ENCODE measurements around the gene ABLIM1.

The ABLIM1 gene

DNA sequence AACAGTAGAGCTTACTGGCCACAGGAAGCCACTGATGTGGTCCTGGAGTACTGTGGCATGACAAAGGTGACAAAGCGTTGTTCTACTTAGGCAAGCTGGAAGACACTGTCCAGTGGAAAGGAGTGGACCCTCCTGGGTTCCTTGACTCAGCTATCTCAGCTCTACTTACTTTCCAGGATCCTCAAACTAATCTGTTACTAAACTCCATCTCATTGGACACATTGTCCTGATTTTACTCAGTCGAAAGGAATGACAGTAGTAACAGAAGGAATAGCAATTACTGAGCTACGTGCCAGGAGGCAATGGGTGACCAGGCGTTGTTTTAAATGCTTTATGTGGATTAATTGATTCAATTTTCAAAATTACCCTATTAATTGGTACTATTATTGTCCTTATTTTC, 41.6 kb downstream of the ABLIM1 start:
- DNase-seq = no peak

DNA sequence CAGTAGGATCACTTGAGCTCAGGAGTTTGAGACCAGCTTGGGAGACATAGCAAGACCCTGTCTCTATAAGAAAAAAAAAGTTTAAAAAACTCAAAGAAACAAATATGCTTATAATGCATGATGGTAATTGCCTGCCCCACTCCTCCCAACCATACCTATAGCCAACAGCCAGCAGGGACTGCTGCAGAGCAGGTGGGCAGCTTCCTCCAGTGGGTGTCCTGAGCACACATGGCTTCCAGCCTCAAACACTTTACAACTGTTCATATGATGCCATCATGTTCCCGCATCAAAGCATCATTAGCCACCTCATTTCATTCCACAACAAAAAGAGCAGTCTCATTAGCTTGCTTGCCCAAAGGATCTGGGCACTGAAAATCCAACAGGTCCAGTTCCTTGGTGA, 42.0 kb downstream of the ABLIM1 start:
- DNase-seq = no peak

DNA sequence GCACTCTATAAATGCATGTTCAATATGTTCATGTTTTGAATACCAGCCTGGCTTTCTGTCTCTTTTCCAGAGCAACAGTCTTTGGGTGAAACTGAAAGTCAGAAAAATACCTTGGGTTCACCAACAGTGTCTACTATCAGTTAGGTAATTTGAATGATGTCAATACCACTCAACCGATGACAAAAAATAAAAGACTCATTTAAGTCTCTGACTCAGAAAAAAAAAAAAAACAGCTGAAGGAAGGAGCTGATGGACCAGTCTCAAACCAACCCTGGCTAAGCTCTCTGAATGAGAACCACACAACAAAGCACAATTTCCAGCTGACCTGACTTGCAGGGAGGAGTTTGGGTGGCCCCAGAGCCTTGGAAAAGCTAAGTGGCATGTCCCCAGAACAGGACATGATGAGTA, 42.5 kb downstream of the ABLIM1 start:
- DNase-seq = no peak

DNA sequence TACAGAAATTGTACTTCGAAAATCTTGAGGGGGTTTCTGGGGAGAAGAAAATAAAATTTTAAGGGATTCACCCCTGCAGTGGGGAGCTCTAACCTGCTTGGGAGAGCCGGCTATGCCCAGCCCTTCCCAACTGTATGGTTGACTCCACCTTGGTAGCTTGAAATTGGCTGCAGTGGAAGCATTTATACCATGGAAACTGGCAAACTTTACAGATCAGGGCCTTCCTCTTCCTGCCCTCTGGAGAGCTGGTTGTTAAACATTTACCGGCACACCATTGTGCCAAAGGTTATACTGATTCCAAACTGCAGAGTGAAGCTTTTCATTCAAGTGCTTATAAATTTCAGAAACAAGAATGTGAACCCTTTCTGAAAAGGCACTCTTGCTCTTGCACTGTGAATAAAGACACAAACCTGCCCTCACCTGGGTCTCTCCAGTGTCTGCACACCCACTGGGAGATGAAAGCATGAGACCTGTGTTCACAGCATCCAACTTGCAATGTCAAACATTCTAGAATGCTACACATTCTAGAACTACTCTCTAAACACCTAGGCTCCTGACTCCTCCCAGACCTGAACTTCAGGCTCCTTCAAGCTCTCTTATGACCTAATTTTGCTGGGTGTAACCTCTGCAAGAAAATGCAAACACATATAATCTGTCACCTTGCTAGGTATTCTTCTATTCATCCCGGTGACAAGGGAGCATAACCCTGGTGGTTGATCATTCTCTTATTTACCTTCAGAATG, 44.7 kb downstream of the ABLIM1 start:
- DNase-seq = no peak

DNA sequence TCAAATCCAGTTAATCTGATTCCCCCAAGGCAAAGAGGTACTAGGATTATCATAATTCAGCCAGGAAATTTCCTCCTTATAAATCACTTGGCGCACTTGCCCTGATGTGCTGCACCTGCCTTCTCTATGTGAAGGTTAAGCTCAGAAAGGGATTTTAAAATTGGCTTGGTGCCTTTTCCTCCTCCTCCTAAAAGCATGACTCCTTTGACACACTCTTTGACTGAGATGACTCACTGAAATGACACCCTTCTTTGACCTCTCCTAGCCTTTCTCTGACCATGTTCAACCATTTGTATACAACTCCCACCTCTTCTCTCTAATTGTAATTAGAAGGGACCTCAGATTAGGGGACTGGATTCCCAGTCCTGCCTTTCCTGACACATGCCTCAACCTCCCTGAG, 46.5 kb downstream of the ABLIM1 start:
- no peak for DNase-seq

DNA sequence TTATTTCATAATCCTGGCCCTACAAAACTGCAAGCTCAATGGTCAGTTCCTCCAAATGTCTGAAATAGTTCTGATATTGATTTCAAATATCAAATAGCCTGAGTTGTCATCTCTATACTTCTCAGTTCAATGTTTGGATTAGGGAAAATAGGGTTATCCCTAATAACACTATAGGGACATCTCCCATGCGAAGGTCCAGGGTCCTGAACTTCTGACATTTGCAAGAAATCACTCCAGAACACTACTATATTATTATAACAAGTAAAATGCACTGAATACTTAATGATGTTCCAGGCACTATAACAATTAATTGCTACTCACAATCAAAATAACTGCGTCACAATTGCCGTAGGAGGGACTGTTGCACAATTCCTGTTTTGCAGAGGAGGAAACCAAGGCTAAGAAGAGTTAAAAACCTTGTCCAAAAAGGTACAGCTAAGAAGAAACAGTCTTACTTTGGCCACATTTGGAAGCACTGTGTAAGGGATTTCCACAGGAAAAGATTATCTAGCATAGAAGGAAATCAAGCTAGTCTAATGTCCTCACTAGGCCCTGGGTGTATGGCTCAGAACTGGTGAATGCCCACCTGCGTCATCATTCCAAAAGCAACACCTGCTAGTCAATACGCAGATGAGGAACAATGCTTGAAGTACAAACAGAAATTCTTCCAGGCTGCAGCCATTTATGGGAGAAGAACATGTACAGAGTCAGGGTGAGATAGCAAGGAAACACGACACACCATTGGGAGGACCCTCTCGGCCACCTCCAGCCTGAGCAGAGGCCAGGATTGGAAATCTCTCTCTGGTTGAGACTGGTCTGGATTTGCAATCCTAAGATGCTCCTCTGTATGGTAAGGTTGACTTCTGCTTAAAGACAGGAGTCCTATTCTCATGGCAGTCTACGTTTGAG, 48.3 kb downstream of the ABLIM1 start:
- no peak for DNase-seq

DNA sequence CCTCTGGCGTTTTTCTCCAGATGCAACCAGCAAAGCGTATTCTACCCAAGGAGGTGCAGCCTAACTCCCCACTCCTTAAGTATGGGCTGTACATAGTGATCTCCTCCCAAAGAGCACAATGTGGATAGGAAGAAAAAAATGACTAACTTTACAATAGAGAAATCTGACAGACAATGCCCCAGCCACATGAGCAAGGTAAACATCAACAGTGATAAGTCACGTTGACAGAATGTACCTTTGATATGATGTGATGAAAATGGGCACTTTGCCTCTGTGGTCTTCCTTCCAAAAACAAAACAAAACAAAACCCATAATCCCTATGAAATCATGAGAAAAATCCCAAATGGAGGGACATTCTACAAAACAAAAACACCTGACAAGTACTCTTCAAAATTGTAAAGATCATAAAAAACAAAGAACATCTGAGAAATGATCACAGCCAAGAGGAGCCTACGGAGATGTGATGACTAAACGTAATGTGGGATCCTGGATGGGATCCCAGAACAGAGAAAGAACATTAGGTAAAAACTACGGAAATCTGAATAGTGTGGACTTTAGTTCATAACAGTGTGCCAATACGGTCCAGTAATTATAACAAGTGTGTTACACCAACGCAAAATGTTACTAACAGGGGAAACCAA, 50.6 kb downstream of the ABLIM1 start:
- DNase-seq = no peak

DNA sequence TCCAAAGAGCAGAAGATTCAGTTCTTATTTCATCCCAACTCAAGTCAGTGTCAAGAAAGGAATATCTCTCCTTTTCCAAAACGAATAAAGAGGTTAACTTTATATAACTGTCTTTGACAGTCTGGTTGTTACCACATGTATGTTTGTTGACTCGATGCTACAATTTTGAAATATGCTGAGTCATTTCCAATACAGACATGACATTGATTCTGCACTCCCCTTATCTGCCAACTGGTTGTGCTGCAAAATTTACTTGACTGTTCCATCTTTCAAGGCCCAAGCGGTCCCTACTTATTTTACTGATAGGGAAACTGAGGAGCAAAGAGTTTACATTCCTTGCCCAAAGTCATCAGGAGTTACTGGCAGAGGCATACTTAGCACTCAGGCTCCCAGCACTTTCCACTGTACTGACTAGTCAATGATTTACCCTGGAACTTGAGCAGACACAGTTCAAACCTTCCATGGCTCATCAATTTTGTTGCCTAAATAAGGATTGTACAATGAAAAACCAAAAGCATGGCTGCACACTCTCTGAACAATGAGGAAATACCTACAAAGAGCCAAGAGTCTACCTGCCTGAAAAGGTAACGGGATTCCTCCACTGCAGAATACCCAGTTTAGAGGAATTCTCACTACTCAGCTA, 52.8 kb downstream of the ABLIM1 start:
- DNase-seq = no peak

DNA sequence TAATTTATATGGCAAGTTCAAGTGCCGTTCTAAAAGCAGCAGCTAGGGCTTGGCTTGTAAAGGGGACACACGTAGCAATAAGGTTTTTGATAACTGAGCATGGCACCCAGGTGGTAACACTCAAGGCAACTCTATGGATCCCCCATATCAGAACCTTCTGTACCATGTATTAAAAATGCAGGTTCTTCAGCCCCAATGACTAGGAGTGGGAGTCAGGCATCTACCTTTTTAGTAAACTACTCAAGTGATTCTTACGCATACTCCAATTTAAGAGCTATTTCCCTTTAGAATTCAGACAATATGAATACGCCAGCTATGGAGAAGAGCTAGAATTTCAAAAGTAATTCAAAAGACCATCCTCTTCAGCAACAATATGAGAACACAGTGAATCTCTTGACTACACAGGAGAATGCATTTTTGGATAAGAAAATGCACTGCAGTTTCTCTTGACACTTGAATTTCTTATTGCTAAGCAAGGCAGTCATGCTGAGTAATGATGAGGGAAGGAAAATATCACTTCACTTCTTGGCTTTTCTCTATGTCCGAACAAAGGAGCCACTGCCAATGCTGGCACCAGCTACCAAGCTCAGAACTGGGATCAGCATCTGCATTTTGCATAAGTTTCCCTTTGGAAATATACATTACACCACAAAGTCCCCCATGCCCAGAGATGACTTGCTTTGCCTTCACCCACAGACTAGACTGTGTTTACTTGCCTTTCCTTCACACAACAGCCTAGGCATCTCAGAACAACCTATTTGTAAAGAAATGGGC, 53.5 kb downstream of the ABLIM1 start:
- no peak for DNase-seq

DNA sequence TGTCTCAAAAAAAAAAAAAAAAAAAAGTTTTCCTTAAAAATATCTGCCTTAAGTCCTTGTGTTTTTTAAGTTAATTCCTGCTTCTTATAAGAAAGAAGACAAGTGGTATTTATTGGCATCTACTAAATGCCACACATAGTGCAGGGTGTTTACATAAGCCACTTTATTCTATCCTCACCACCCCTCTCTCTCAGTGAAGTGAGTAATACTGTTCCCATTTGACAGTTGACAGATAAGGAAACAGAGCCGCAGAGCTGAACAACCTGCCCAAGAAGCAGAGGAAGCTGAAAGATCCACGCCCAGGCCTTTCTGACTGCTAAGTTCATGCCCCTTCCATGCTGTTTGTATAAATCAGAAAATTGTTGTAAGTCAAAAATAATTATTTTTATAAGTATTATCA, 54.1 kb downstream of the ABLIM1 start:
- no peak for DNase-seq

DNA sequence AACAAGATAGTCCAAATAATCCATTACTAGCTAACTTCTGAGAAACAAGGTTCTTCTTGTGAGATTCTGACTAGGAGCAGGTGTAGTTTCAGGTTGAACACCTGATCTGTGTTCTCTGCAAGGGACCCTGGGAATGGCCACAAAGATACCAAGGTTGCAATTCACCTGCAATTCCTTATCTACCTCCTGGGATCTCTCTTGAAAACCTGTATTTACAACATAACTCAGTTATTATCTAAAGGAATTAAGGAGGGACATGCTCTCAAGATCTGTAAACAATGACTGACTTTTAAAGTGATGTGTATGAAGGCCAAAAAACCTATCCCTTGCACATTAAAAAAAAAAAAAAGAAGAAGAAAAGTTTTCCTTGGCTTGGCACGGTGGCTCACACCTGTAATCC, 54.8 kb downstream of the ABLIM1 start:
- DNase-seq = no peak

DNA sequence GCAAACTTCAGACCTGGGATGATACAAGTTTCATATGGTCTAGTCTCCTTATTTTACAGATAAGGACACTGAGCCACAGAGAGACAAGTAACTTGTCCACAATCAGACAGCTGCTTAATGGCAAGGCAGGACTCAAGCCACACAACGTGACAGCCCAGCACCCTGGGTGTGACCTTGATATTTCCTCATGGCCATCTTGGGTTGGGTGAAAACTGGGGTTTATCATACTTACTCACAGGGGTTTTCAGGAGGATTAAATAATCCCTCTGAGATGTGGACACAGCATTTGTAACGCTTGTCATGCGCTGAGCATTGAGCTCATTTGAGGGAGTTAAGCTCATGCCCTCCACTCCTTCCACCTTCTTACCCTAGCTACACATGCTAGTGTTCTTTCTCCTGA, 58.0 kb downstream of the ABLIM1 start:
- no peak for DNase-seq

DNA sequence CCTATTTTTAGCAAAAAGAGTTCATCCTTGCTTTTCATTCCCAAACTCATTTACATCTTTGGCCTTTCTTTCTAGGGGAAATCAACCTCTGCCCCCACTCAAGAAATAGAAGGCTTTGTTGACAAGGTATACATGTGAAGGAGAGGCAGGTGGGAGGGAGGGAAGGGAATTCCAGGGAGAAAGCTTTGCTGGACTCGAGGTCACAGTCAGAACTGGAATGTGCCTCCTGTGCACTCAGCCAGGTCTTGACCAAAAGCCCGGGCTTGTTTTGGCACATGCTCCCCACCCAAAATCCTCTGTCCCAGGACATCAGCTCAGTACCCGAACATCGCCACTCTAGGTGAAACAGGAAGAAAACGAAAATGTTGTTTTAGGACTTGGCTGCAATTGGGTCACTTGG, 61.3 kb downstream of the ABLIM1 start:
- DNase-seq = no peak

DNA sequence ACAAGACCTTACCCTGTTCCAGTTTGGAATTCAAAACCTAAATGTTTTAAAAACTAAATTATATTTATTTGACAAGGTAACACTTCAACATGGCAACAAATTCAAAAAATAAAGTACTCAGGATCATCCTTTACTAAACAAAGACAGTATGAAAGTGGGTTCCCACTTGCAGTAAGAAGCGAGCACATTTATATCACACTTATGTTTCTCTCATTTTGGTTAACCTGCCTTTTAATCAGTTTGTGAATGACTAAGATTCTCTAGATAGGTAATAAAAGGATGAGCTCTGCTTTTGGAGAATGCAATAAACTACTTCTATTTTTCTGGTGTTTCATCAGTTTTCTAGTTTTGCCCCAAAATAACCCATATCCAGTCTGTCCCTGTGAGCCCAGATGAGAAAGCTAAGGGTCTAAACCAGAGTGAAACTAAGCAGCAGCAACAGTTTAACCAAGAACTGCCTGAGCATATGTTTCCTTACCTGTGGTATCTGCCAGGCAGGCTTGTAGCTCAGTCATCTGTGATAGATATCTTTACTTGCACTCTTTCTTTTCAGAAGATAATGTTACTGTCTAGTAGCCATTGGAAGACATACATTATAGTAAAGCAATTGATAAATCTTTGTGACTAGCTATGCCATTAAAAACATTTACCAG, 64.1 kb downstream of the ABLIM1 start:
- no peak for DNase-seq

DNA sequence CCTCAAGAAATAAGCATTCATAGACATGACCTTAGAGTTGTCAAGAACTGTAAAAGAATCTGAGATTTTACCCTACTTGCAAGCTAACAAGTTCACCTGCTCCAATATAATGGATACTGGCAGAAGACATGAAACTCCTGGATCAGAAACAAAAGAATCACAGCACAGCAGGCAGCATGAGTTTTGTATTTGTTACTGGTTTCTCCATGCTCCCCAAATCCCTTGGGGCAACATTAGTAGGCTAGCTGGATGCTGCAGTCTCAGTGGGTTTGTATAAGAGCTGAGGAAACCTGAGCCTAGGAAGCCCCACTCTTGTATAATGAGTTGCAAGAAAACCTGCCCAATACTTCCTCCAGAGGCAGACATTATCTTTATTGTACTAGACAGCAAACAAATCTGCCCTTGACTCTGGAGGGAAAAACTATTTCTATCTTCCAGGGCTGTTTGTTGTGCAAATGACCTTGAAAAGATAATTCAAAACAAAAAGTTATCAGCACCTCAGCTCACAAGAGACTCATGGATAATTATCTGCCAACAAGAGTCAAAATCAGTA, 64.8 kb downstream of the ABLIM1 start:
- no peak for DNase-seq

DNA sequence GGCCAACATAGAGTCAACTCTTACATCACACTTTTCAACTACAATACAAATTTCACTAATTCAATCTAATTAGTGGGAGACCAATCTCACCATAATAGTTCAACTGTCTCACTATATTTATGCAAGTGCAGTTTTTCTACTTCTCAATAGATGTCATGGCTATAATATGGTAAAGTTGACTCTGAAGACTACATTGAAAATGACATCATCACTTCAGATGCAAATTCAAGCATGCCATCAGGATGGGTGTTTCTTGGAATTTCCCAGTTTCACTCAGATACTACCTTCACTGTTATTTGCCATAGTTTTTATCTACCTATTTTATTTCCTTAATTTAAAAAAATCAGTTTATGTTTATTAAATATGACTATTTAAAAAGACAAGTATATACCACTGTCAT, 67.1 kb downstream of the ABLIM1 start:
- DNase-seq = no peak

DNA sequence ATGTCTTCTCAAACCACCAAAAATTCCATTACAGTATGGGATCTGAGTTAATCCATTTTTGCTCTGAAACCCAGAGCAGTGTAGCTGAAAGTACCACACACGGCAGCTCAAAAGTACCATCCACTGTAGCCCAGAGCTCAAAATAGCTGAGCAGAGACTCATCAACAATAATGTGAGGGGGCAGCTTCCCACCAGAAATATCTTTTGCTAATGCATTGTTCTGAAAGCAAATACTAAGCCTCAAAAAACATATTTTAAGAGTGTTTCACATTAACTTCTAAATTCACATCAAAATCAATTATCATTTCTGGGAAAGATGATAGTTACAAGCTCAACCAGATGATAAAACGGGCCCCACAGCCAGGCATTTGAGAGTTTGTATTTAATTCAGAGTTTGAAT, 73.7 kb downstream of the ABLIM1 start:
- no peak for DNase-seq

DNA sequence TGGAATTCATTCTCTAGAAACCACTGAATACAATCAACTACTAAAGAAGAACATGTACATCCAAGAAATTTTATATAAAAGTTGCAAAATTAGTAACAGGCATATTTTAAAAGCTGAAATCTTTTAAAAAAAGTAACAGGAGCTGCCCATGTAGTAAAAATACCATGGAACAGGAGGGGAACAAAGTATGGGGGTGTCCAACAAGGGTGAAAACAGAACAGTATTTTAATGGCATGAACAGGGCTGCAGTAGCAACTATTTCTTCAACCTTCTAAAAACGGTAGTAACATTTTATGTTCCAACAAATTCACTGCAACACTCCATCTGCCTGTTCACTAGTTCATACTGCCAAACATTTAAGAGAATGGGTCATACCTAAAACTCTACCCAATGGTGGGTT, 77.0 kb downstream of the ABLIM1 start:
- no peak for DNase-seq

DNA sequence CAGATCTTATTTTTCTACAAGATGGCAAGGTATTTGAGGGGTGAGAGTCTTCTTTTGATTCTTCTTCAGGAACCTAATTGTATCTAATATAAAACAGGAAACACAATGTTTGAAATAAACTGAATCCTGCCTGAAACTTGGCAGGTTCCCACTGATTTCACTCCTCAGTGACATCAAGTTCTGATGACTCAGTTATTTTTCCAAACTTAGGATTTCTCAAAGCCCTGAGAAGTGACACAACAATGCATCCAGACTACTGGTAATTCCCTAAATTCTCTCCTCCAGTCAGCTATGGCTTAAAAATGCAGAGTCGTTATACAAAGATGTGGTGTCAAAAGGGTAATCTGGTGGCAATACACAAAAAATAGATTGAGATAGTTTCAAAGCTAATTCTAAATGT, 80.9 kb downstream of the ABLIM1 start:
- no peak for DNase-seq

DNA sequence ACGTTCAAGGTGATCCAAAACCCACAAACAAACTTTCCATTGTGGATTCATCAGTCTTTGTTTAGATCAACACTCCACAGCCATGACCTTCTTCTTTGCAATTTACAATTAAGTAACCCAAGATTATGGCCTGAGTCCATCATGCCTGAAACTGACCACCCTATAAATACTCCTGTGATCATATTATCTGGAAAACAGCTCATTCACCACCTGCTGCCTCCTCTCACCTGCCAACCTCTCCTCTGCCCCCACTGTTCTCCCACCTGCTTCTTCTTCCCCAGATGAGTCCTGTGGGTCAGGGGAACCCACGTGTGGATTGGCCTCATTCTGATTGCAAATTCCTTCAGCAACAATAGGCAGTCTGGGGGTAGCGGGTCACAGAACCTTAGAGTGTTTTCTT, 81.4 kb downstream of the ABLIM1 start:
- no peak for DNase-seq

DNA sequence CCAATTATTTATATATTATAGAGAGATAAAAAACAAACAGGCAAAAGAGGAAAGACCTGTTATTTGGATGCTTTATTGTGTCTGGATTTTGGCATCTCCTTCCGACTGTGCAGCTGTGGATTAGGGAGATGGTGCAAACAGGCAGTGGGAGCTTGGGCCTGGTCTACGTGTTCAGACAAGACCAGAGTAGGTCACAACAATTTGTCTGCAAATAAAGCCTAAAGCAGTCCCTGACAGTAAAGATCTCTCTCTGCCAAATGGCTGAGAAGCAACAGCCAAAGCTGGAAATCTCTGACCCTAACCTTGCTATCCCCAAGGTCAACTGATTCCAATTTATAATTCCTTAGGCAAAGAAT, 82.0 kb downstream of the ABLIM1 start:
- no peak for DNase-seq
